Right kidney (tissue), 1 donor: Measurements from ENCODE around the gene TRAPPC5.

Source experiments
- DNase-seq: peaks from one replicate; pipeline ENCODE4 v3.0.0-alpha.2; 2016

Gene TRAPPC5

GRCh38 chr19:7645163-7645562 lies 35.5 kb upstream of the TRAPPC5 start:
- DNase-seq, result no peak

DNA sequence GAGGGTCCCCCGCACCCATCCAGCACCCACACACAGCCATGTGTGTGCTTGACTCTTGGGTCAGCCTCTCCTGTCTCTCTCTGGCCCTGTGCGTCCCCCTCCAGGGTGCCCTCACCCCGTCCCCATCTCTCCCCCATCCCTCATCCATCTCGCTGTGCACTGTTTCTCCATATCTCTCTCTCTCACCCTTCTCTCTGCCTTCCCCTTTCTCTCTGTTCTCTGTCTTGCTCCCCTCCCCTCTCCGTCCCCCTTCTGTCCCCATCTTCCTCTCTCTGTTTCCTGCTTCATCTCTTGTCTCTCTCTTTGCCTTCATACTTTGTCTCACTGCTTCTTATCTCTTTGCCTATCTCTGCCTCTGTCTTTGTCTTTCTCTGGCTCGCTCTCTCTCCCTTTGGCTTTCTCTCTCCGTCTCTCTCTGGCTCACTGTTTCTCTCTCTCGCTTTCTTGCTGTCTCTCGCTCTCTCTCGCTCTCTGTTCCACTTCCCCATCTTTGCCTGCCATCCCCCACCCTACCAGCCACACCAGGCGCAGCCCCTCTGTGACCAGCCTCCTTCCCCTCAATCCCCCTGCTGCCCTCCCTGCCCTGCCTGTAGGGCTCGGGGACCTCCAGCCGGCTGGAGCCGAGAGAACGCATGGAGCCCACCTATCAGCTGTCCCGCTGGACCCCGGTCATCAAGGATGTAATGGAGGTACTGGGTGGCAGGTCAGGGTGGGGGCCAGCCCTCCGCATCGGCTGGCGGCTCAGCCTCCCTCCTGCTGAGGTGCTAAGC lies 34.8 kb upstream of the TRAPPC5 start:
- no peak for DNase-seq

GRCh38 chr19:7646426-7646700 lies 34.3 kb upstream of the TRAPPC5 start:
- DNase-seq, result no peak

- DNase-seq, result no peak
Measured at GRCh38 chr19:7647156-7647555, 33.5 kb upstream of the TRAPPC5 start.

- no peak for DNase-seq
Measured at GRCh38 chr19:7648265-7649014, 32.2 kb upstream of the TRAPPC5 start.

GRCh38 chr19:7650148-7650547 lies 30.5 kb upstream of the TRAPPC5 start:
- DNase-seq, result no peak

- DNase-seq, result peak; percentile 64
Measured at GRCh38 chr19:7652061-7652641, 28.5 kb upstream of the TRAPPC5 start.

DNA sequence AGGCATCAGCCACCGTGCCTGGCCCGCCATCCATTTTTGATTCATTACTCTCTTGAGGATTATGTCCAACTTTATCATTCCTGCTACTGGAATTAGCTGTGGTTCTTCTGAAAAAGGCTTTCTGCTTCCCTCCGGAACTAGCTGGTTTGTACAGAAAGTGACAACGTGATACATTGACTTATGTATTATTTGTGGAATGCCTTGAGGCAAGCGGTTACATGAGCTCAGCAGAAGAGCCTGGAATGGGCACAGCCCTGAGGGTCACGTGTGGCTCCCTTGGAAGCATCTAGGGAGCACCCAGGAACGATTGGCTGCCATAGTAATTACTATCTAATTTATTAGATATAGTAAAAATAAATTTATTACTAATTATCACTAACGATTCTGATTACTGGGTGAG lies 26.2 kb upstream of the TRAPPC5 start:
- no peak for DNase-seq

- no peak for DNase-seq
Measured at GRCh38 chr19:7655581-7655980, 25.1 kb upstream of the TRAPPC5 start.

- no peak for DNase-seq
Measured at GRCh38 chr19:7657131-7657751, 23.4 kb upstream of the TRAPPC5 start.

DNA sequence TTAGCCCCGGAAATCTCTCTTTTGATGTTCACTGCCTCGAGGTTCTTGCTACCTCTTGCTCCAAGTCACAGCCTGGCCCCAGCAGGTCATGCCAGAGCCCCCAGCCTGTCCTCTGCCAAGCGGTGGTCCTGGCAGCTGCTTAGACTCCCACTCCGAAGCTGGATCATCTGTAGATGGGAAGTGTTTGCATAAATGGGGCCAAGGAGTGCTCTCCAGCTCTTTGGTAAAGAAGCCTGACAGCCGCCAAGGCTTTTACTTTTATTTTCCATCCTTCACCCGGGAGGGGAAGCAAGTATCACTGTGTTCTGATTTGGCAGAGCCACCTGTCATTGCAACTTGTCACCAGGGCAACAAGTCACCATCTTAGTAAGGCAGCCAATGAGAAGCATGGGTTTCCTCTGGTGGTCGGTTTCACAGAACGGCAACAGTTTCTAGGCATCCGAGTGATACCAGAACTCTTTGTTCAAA lies 22.4 kb upstream of the TRAPPC5 start:
- no peak for DNase-seq

- DNase-seq, result no peak
Measured at GRCh38 chr19:7661744-7662538, 18.7 kb upstream of the TRAPPC5 start.

DNA sequence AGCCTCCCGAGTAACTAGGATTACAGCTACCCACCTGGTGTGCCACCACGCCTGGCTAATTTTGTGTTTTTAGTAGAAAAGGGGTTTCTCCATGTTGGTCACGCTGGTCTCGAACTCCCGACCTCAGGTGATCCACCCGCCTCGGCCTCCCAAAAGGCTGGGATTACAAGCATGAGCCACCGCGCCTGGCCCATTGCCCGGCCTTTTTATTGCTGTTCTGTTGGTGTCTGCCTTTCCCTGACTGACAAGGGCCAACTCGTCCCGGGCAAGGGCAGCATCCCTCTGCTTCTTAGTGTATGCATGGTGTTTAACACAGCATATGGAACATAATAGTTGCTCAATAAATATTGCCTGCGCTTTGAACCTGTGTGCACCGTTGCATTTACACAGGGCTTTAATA lies 18.0 kb upstream of the TRAPPC5 start:
- no peak for DNase-seq

- no peak for DNase-seq
Measured at GRCh38 chr19:7663706-7664105, 16.9 kb upstream of the TRAPPC5 start.

GRCh38 chr19:7665076-7665475 lies 15.6 kb upstream of the TRAPPC5 start:
- DNase-seq, result no peak

DNA sequence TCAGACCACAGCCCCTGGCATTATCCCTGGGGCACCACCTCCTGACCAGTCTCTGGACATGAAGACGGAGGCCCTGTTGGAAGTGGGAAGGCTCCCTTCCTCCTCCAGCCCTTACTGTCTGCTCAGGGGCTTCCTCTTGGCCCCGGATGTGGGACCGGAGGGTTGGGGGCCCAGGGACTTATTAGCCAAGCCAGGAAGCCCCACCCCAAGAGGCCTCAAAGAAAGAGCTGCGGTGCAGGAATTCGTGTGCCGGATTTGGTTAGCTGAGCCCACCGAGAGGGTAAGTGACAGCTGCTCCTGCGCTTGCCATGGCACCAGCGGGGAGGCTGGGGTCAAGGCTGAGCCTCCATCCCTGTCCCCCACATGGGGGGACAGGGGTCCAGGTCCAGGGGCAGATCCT lies 11.8 kb upstream of the TRAPPC5 start, which contains the start of gene RETN:
Gene RETN (plus strand): TSS at position 208 of the 400 bp plus-strand sequence. CDS start 278 bp downstream, outside the sequence.
- no peak for DNase-seq

DNA sequence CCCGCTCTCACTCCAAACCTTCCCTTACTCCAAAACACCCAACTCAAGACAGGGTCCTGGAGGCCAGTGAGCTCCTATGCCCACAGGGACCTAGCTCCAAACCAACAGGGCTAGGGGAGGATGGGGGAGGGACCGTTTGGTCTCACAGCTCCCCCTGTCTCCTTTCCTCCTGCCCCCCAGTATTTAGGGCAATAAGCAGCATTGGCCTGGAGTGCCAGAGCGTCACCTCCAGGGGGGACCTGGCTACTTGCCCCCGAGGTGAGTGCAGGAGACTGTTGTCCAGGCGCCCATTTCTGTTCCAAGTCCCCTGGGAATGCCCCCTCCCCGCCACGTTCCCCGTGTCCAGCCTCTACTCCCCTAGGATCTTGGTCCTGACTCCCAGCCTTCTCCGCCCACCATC lies 11.0 kb upstream of the TRAPPC5 start:
- no peak for DNase-seq

GRCh38 chr19:7670150-7670783 lies 10.4 kb upstream of the TRAPPC5 start:
- peak; percentile 33 for DNase-seq

- DNase-seq, result no peak
Measured at GRCh38 chr19:7670790-7671189, 9.8 kb upstream of the TRAPPC5 start.

DNA sequence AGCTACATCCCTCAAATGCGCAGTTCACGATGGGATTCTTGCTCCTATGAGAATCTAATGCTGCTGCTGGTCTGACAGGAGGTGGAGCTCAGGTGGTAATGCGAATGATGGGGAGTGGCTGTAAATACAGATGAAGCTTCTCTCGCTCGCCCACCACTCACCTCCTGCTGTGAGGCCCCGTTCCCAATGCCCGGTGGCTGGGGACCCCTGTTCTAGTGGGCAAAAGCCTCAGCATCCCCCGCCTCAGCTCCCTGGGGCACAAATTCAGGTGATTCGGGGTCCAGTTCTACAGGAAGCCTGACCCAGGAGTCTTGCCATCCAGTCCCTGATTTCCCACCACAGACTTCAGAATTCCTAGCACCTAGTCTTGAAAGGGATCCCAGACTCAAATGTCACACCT lies 8.1 kb upstream of the TRAPPC5 start:
- DNase-seq, result no peak
